Middle frontal gyrus (tissue), 1 donor: ENCODE measurements around the gene MED25.
A peak's percentile ranks its signal among the peaks of the same experiment; 100 is the strongest.

Source experiments
- DNase-seq: peaks from one replicate; pipeline ENCODE4 v3.0.0-alpha.2; 2015; ENCODE audit warnings: low spot score; ENCODE audit errors: extremely low spot score

The MED25 gene

DNA sequence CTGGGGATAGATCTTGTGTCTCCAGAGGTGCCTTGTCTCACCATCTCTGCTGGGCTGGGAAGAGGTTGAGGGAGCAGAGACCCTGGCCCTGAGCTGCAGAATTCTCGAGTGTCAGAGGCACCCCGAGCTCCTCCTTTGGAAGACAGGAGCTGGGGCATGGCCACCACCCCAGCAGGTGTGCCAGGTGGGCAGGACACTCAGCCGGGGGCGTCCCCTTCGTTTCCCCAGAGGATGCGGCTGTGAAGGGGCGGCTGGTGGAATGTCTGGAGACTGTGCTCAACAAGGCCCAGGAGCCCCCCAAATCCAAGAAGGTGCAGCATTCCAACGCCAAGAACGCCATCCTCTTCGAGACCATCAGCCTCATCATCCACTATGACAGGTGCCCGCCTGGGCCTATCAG, 19.5 kb upstream of the MED25 start:
- no peak for DNase-seq

DNA sequence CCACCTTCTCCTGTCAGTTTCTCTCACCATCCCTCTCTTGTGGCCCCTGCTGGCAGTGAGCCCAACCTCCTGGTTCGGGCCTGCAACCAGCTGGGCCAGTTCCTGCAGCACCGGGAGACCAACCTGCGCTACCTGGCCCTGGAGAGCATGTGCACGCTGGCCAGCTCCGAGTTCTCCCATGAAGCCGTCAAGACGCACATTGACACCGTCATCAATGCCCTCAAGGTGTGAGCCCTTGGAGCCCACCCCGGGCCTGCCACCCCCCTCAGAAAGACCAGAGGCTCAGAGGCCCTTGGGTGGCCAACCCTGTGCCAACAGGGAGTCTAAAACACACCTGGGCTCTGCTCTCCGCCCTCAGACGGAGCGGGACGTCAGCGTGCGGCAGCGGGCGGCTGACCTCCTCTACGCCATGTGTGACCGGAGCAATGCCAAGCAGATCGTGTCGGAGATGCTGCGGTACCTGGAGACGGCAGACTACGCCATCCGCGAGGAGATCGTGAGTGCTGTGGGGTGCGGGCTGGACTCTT, 18.8 kb upstream of the MED25 start:
- DNase-seq: no peak

GRCh38 chr19:49799798-49800376, 18.2 kb upstream of the MED25 start:
- DNase-seq: no peak

GRCh38 chr19:49800771-49801170, 17.3 kb upstream of the MED25 start:
- DNase-seq: no peak

GRCh38 chr19:49801401-49801888, 16.6 kb upstream of the MED25 start:
- no peak for DNase-seq

GRCh38 chr19:49801966-49802661, 16.0 kb upstream of the MED25 start:
- DNase-seq: peak; percentile 90

DNA sequence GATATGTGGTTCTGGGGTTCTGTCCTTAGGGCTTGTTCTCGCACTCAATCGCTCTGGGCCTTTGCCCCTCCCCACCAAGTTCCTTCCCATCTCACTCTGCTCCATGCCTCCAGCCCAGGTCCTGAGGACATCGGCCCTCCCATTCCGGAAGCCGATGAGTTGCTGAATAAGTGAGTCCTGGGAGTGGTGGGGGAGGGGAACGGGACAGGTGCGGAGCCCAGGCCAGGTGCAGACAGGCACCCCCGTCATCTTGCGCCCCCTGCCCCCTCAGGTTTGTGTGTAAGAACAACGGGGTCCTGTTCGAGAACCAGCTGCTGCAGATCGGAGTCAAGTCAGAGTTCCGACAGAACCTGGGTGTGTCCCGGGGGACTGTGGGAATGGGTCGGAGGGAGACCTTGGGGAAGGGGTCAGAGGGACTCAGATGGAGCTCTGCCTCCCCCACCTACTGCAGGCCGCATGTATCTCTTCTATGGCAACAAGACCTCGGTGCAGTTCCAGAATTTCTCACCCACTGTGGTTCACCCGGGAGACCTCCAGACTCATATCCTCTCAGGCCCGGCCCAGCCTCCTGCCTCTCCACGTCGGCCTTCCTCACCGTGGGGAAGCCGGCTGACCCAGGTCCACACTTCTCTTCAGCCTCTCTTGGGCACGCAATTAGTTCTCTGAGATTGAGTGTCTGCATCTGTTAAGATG, 15.1 kb upstream of the MED25 start:
- no peak for DNase-seq

GRCh38 chr19:49803529-49803856, 14.6 kb upstream of the MED25 start:
- no peak for DNase-seq

DNA sequence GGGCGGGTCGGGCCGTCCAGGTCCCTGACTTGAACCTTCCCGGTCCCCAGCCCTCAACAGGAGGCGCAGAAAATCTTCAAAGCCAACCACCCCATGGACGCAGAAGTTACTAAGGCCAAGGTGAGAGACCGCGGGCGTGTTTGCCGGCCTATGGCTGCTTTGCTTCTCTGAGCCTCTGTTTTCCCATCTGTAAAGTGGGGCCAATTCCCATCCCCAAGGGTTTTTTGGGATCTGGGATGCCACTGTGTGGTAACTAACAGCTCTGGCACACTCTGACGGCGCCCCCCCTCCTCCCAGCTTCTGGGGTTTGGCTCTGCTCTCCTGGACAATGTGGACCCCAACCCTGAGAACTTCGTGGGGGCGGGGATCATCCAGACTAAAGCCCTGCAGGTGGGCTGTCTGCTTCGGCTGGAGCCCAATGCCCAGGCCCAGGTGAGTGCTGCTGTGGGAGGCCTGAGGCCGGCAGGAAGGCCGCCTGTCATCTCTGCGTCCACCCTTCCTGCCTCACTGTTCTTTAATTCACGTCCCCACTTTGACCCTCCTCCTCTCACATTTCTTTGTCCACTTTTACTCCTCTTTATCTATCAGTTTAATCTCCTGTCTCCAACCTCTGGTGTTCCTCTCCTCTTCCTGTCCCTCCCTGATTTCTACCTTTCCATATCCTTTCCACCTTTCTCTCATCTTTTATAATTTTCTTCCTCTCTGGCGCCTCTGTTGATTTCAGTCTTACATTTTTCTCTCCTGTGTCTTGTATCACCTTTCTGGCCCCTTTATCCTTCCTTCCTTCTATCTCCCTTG, 12.1 kb upstream of the MED25 start:
- no peak for DNase-seq

GRCh38 chr19:49806620-49806959, 11.5 kb upstream of the MED25 start:
- DNase-seq: no peak

DNA sequence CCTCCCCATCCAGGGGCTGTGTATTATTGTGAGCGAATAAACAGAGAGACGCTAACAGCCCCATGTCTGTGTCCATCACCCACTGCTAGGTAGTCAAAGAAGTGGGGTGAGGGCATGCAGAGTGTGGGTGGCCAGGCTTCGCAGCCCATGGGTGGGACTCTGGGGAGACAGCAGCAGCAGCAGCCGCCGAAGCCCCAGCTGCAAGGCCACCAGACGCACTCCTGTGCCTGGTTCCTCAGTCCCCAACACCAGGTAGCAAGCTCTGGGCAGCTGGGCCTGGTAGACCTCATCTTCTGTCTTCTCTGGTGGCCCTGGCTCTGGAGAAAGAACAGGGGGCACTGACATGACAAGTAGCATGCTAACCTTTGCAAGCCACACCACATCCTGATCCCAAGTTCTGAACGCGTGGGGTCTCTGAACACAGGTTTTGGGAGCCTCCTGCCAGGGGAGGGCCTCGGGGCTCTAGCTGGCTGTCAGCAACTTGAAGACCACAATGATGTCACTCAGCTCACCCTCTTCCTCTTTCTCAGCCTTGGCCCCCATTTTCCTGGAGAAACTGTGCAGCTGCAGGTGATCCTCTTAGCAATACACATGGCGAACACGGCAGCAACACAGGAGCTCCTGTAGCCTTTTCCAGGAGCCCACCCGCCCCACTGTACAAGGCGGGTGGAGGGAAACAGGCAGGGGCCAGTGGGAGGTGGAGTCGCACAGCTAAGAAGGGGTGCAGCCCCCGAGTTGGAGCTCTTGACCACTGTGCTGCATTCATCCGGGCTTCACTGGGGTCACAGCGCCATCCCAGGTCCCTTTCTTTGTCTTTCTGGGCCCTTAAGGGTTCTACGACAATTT, 10.8 kb upstream of the MED25 start:
- no peak for DNase-seq

DNA sequence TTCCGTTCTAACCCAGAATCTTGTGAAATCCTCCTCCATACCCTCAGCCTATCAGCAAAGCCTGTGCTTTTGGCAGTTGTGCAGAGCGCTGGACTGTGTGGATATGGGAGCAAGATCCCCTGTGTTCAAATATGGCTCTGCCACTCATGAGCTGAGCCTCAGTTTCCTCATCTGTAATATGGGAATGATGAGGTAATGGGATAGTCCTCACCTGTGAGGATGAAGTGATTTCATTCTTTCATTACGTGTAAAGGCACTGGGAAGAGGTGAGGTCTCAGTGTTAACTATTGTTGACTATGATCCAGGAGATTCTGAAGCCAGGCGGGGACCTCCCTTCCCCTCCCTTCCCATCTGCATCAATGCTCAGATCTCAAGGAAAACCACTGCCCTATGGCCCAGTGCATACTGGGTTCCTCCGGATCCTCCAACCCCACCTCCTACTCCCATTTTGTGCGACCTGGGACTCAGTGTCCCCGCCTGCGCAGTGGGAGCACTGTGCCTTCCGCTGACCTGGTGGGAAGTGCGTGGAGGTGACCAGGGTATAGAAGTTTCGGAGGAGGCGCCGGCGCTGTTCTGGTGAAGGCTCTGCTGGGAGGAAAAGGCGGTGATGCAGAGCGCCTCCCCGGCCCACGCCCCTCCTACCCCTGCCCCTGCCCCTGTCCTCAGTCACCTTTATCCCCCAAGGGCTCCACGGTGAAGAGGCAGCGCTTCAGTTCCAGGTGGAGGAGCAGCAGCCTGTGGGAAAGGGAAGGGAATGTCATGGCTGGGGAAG, 10.0 kb upstream of the MED25 start:
- DNase-seq: no peak

- DNase-seq: peak; percentile 49
Measured at GRCh38 chr19:49808711-49809159, 9.4 kb upstream of the MED25 start.

- no peak for DNase-seq
Measured at GRCh38 chr19:49809160-49809940, 8.7 kb upstream of the MED25 start.

DNA sequence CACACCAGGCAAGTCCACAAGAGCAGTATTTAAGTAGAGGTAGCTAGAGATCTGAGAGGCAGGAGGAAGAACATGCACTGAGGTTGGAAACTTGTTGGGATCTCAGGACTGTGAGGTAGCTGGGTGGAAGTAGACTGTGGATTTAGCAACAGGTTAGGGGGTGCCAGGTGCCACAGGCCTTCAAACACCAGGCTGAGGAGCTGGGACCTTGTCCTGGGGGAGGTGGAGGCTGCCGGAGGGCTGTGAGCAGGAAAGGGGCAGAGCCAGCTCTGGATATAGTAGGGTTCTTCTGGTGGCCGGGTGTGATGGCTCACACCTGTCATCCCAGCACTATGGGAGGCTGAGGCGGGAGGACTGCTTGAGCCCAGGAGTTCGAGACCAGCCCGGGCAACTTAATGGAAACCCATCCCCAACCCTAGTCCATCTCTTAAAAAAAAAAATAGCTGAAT, 8.1 kb upstream of the MED25 start:
- no peak for DNase-seq

DNA sequence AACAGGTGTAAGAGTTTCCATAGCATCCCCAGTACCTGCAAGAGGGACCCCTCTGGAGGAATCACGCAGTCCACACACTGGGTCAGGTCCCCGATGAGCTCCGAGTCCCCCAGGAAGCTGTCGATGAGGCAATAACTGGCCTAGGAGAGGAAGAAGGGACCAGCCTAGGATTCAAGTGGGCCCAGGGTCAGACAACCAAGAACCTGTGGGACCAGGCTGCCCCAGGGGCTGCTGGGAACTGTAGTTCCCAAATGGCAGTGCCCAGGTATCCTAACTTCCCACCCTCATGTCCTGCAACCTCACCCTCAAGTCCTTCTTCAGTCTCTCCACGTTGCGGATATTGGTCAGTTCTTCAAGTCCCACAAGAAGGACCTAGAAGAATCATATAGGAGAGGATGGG, 6.8 kb upstream of the MED25 start:
- no peak for DNase-seq

- DNase-seq: no peak
Measured at GRCh38 chr19:49812452-49812996, 5.6 kb upstream of the MED25 start.

DNA sequence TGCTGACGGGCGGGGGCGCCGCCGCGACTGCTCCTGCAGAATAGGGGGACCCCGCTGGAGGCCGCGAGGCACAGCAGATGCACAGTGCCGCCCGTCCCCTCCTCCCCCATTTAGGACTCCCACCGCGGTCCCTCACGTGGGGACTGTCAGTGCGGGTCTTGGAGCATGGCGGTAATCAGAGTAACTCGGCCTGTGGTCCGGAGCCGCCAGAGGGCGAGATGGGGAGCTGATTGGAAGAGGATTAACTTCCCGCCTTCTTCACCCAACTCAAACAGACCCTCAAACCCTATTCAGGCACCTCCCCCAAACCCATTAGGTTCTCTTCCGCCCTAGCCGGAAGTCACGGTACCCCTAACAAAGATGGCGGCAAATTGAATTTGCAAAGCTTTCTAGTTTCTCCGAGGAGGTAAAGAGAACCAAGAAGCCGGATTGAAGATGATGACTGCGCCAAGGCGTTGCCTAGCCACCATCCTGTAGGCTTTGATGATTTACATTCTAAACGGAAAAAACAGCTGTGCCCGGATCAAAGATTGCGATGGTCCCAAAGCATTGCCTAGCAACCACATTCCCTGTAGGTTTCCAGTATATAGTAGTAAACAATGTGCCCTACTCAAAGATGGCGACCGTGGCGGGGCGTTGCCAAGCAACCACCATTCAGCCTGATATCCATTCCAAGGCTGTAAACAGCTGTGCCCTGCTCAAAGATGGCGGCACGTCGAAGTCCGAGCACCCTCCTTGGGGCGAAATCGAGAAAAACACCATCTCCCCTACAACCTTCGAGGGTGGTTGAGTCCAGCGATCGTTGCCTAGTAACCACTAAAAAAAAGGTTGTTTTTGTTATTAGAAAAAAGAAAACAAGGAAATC, 4.9 kb upstream of the MED25 start, which contains the start of gene FUZ:
Gene FUZ (minus strand): TSS at position 296 of the 865 bp plus-strand sequence. CDS start 186 bp downstream, at position 110.
- peak; percentile 95 for DNase-seq
